Activated T-cell treated with anti-CD3 and anti-CD28 coated beads, Interleukin-2, amount 50 U/mL, for 72 hours (primary cell): ENCODE results near the gene HRH3. TPM values are rescaled to one million over a fixed set of nuclear protein-coding genes. Genes with fewer than 3 reads are reported as not detected.

Source experiments
- ATAC-seq, 2 donors: fragments of 150-1000 bp; cut with Tn5 transposase; replicated peaks in 1 of 2; 2 replicates each; pipeline ENCODE4 v1.10.0; 2021; ENCODE audit warnings: moderate library complexity in 2 of 2, mild to moderate bottlenecking in 1 of 2
- DNase-seq, 2 donors: peaks; one replicate each; pipeline ENCODE4 v3.0.0; 2021 to 2022; ENCODE audit warnings: mixed read lengths in 1 of 2
- H3K27ac Mint-ChIP-seq: one replicate; pipeline ENCODE4 v1.8.0; 2022; ENCODE audit warnings: mild to moderate bottlenecking, moderate library complexity, mixed read lengths
- H3K27me3 Mint-ChIP-seq: one replicate; pipeline ENCODE4 v1.8.0; 2022; ENCODE audit warnings: low read depth, mixed read lengths
- H3K36me3 Mint-ChIP-seq, 2 donors: one replicate each; pipeline ENCODE4 v1.8.0; 2022; ENCODE audit warnings: mixed read lengths in 2 of 2, mild to moderate bottlenecking in 1 of 2; ENCODE audit not compliant: insufficient read depth in 2 of 2
- H3K4me1 Mint-ChIP-seq: one replicate; pipeline ENCODE4 v1.8.0; 2022; ENCODE audit warnings: low read depth, mixed read lengths
- H3K4me3 Mint-ChIP-seq, 2 donors: one replicate each; pipeline ENCODE4 v1.8.0; 2022; ENCODE audit warnings: mild to moderate bottlenecking in 2 of 2, mixed read lengths in 2 of 2, moderate library complexity in 2 of 2
- H3K9me3 Mint-ChIP-seq, 2 donors: one replicate each; pipeline ENCODE4 v1.8.0; 2022; ENCODE audit warnings: mixed read lengths in 2 of 2
- total RNA-seq, 2 donors: library from RNA; stranded (reverse); gene quantifications; one replicate each; pipeline ENCODE4 v1.2.3, GENCODE V29; 2022

HRH3 gene
- total RNA-seq, 2 donors from 2014 or later, result not detected

DNA sequence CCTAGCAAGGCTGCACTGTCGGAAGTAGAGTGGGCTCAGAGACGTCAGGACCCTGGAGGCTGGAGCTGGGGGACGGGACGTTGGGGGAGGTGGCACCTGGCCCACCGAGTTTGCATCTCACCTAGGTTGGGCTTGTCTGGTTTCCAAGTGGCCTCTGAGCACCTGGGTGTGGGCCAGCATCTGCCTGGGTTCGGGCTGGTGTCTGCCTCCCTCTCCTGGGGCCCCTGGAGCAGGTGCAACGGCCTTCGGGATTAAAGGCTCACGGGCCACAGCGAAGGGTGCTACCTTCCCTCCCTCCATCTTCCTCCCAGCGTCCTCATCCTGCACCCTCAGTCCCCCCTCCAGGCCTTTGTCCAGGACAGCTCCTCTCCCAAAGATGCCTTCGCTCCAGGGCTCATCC, 6.0 kb downstream of the HRH3 start:
- no peak overlapping the region for H3K27ac Mint-ChIP-seq
- no peak for ATAC-seq
- peaks cover 3% of the 10 kb centered on the region for H3K4me1 Mint-ChIP-seq

DNA sequence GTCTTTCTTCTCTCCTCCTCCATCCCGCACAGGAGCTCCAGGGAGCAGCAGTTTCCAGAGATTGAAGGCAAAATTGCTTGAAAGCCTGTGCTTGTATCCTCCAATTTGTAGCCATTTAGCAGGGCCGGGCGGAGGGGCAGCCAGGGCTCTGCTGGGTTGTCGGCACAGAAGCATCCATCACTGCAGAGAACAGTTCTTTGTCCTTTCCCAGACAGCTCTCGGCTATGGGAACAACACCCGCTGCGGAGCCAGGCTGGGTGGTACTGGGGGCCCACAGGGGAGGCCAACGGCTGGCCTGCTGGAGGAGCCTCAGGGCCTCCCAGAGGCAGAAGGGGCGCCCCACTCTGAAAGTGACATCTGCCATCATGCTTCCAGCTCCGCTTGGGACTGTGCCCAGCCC, 7.8 kb downstream of the HRH3 start:
- Mint-ChIP-seq H3K36me3 (no peaks in the 10 kb centered on the region), H3K27me3 (peaks cover 15% of the 10 kb centered on the region), H3K9me3 (no peaks in the 10 kb centered on the region), H3K4me3 (no peak overlapping the region), H3K4me1 (no peaks in the 10 kb centered on the region), H3K27ac (no peak overlapping the region)
- no peak for ATAC-seq
- no peak for DNase-seq

More for the DNA sequence above, 6.0 kb downstream of the HRH3 start:
- Mint-ChIP-seq H3K4me3 (no peak overlapping the region), H3K27me3 (peaks cover 25% of the 10 kb centered on the region), H3K9me3 (no peaks in the 10 kb centered on the region), H3K36me3 (no peaks in the 10 kb centered on the region)
- no peak for DNase-seq

- H3K27ac Mint-ChIP-seq, result no peak overlapping the region
Observed at GRCh38 chr20:62211769-62212288, 8.2 kb downstream of the HRH3 start.

DNA sequence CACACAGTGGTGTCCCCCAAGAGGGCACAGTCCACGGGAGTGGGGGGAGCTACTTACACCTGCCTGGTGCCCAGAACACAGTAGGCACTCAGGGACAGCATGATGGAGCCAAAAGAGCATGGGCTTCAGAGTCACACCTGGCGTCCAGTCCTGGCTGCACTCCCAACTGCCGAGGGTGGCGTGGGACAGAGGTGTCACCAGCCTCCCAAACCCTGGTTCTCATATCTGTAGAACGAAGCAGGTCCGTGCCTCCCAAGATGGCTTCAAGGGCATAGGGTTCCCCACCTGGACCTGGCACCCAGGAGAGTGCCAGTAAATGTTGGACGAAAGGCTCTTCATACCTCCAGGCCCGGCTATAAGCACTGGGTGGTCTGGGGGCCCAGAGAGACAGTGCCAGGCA, 8.9 kb downstream of the HRH3 start:
- no peak overlapping the region for H3K4me3 Mint-ChIP-seq
- H3K9me3 Mint-ChIP-seq, result no peaks in the 10 kb centered on the region
- H3K27me3 Mint-ChIP-seq, result peaks cover 15% of the 10 kb centered on the region
- H3K27ac Mint-ChIP-seq, result no peak overlapping the region
- ATAC-seq (no peak), DNase-seq (no peak)
- no peaks in the 10 kb centered on the region for H3K36me3 Mint-ChIP-seq
- H3K4me1 Mint-ChIP-seq, result no peaks in the 10 kb centered on the region

More at GRCh38 chr20:62211769-62212288, 8.2 kb downstream of the HRH3 start:
- no peaks in the 10 kb centered on the region for H3K4me1 Mint-ChIP-seq
- H3K9me3 Mint-ChIP-seq, result no peaks in the 10 kb centered on the region
- ATAC-seq, result no peak
- no peak overlapping the region for H3K4me3 Mint-ChIP-seq
- H3K36me3 Mint-ChIP-seq, result no peaks in the 10 kb centered on the region
- peaks cover 15% of the 10 kb centered on the region for H3K27me3 Mint-ChIP-seq
- DNase-seq, result no peak

GRCh38 chr20:62210496-62210855, 9.6 kb downstream of the HRH3 start:
- no peak for ATAC-seq

GRCh38 chr20:62209850-62210495, 10.1 kb downstream of the HRH3 start:
- ATAC-seq (no peak), DNase-seq (no peak)
- H3K36me3 Mint-ChIP-seq, result no peaks in the 10 kb centered on the region
- peaks cover 7% of the 10 kb centered on the region for H3K27me3 Mint-ChIP-seq
- no peaks in the 10 kb centered on the region for H3K4me1 Mint-ChIP-seq
- no peak overlapping the region for H3K27ac Mint-ChIP-seq
- H3K9me3 Mint-ChIP-seq, result no peaks in the 10 kb centered on the region
- no peak overlapping the region for H3K4me3 Mint-ChIP-seq

More at GRCh38 chr20:62210496-62210855, 9.6 kb downstream of the HRH3 start:
- Mint-ChIP-seq H3K36me3 (no peaks in the 10 kb centered on the region), H3K27me3 (peaks cover 12% of the 10 kb centered on the region), H3K27ac (no peak overlapping the region), H3K4me1 (no peaks in the 10 kb centered on the region), H3K9me3 (no peaks in the 10 kb centered on the region), H3K4me3 (no peak overlapping the region)
- DNase-seq, result no peak

- no peak overlapping the region for H3K27ac Mint-ChIP-seq
- no peaks in the 10 kb centered on the region for H3K36me3 Mint-ChIP-seq
- no peaks in the 10 kb centered on the region for H3K27me3 Mint-ChIP-seq
- DNase-seq (no peak), ATAC-seq (no peak)
- H3K9me3 Mint-ChIP-seq, result no peaks in the 10 kb centered on the region
- no peaks in the 10 kb centered on the region for H3K4me1 Mint-ChIP-seq
- no peak overlapping the region for H3K4me3 Mint-ChIP-seq
Observed at GRCh38 chr20:62208795-62209755, 11.0 kb downstream of the HRH3 start.

- no peaks in the 10 kb centered on the region for H3K4me1 Mint-ChIP-seq
- no peaks in the 10 kb centered on the region for H3K36me3 Mint-ChIP-seq
- no peaks in the 10 kb centered on the region for H3K27me3 Mint-ChIP-seq
- no peak for ATAC-seq
- no peak overlapping the region for H3K4me3 Mint-ChIP-seq
- no peak for DNase-seq
- H3K9me3 Mint-ChIP-seq, result no peaks in the 10 kb centered on the region
- H3K27ac Mint-ChIP-seq, result no peak overlapping the region
Observed at GRCh38 chr20:62208061-62208794, 11.8 kb downstream of the HRH3 start.

GRCh38 chr20:62206388-62206775, 13.7 kb downstream of the HRH3 start:
- H3K9me3 Mint-ChIP-seq, result no peaks in the 10 kb centered on the region
- DNase-seq (no peak), ATAC-seq (no peak)
- no peaks in the 10 kb centered on the region for H3K27me3 Mint-ChIP-seq
- no peaks in the 10 kb centered on the region for H3K36me3 Mint-ChIP-seq
- H3K27ac Mint-ChIP-seq, result no peak overlapping the region
- no peak overlapping the region for H3K4me3 Mint-ChIP-seq
- no peaks in the 10 kb centered on the region for H3K4me1 Mint-ChIP-seq

- Mint-ChIP-seq H3K4me3 (no peak overlapping the region), H3K4me1 (no peaks in the 10 kb centered on the region), H3K36me3 (no peaks in the 10 kb centered on the region), H3K27ac (no peak overlapping the region), H3K27me3 (no peaks in the 10 kb centered on the region), H3K9me3 (no peaks in the 10 kb centered on the region)
- DNase-seq (no peak), ATAC-seq (no peak)
Observed at GRCh38 chr20:62205618-62206387, 14.3 kb downstream of the HRH3 start.

DNA sequence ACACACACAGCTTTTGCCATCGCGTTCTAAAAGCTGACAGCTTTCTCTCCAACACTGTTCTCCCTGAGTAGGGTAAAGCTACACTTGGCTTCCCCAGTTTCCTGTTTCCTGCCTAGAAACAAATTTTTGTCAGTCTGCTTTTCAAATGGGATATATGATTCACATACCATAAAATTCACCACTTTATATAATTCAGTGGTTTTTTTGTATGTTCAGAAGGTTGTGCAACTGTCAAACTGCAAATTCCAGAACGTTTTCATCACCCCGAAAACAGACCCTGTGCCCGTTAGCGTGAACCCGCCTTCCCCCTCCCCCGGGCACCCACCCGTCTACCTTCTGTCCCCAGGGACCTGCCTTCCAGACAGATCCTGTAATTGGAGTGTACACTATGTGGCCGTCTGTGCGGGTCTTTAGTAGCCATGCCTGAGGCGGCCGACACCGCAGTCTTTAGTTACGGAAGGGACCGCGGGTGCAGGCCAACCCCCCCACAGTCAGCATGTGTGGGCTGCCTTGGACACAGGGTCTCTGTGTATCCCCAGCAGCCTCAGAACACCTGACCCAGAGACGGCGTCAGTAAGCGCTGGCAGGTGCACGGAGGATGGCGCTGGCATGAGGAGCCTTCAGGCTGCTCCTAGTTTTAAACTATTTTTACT, 16.6 kb downstream of the HRH3 start:
- Mint-ChIP-seq H3K36me3 (peaks cover 3 to 14% of the 10 kb centered on the region in 2 donors), H3K27me3 (no peaks in the 10 kb centered on the region), H3K4me1 (no peaks in the 10 kb centered on the region), H3K9me3 (no peaks in the 10 kb centered on the region), H3K27ac (no peak overlapping the region), H3K4me3 (no peak overlapping the region)
- ATAC-seq (no peak), DNase-seq (no peak)
